HG03060 (cell line): ENCODE data around the gene CSNK1E.
A peak's percentile ranks its signal among the peaks of the same experiment; 100 is the strongest.

Source experiments
- ATAC-seq: cut with Tn5 transposase; IDR thresholded peaks from one replicate; pipeline ENCODE4 v1.9.1; 2021; ENCODE audit warnings: low read depth, moderate number of reproducible peaks; ENCODE audit not compliant: unreplicated experiment

CSNK1E gene

GRCh38 chr22:38309614-38310517 is 7.4 kb downstream of the CSNK1E start:
- no peak for ATAC-seq

DNA sequence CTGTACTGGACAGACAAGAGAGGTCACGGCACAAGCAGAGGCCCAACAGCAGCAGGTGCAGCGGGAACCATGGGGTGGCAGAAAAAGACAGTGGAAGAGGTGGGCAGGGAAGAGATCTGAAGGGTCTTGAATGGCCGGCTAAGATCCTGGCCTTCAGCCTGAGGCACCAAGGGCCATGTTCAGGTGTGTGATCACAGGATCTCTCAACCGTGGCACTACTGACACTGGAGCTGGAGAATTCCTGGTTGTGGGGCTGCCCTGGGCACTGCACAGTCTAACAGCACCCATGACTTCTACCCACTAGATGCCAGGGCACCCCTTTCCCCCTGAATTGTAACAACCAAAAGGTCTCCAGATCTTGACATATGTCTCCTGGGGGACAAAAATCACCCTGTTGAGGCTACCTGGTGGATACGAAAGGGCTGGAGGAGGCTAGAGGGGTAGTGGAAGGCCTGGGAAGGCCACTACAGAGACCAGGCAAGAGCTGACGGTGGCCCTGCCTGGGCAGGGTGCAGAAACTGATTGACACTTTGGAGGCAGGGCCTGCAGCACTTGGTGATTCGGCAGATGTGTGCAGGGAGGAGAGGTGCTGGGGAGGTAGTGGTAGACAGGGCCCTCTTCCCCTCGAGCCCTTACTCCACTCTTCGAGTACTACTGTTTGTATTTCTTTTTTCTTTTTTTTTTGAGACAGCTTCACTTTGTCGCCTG is 8.3 kb downstream of the CSNK1E start:
- no peak for ATAC-seq

GRCh38 chr22:38305471-38306448 is 11.5 kb downstream of the CSNK1E start:
- peak; percentile 36 for ATAC-seq

GRCh38 chr22:38304526-38304925 is 12.7 kb downstream of the CSNK1E start:
- ATAC-seq = no peak

DNA sequence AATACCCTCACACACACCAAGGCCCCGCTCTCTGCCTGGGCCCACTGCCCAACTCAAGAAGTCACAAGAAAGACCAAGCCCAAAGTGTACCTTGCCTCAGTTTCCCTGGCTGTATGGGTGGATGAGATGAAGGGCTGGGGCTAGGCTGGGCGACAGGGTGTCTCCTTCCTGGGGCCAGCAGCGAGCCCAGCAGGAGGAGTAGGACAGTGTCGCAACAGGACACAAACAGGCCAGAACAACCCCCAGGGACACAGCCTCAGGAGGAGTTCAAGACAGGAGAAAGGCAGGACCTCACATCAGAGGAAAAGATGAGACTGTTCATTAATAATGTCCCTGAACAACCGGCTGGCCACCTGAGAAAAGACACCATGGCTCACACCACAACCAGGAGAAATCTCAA is 13.3 kb downstream of the CSNK1E start:
- no peak for ATAC-seq

GRCh38 chr22:38302906-38303305 is 14.3 kb downstream of the CSNK1E start:
- no peak for ATAC-seq

DNA sequence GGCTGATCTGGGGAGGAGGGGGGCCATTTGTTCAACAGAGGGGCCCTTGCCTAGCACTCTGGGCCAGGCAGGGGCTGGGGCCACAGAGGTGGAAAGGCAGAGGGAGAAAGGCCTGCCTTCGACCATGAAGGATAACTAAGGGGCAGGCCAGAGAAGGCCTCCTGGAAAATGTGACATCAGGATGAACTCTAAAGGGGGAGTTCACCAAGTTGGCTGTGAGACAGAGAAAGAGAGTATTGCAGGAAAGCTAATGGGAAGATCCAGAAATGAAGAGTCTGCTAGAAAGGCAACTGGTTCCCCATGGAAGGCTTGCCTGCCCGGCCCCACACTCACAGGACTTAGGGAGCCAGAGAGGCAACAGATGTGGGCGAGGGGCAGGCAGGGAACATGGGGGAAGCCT is 16.3 kb downstream of the CSNK1E start:
- ATAC-seq = no peak

GRCh38 chr22:38300197-38300945 is 16.9 kb downstream of the CSNK1E start:
- ATAC-seq = no peak

DNA sequence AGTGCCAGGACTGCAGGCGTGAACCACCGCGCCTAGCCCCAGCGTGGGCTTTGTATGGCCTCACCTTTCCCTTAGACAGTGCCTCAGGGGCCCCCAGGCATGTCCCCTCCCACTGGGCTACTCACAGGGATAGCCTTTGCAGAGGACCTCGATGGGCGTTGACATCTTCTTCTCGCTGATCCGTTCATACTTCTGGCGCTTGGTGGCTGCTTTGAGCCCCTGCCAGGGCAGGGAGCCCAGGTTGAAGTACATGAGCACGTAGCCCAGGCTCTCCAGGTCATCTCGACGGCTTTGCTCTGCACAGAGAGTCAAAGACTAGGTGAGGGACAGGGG is 17.5 kb downstream of the CSNK1E start:
- no peak for ATAC-seq

DNA sequence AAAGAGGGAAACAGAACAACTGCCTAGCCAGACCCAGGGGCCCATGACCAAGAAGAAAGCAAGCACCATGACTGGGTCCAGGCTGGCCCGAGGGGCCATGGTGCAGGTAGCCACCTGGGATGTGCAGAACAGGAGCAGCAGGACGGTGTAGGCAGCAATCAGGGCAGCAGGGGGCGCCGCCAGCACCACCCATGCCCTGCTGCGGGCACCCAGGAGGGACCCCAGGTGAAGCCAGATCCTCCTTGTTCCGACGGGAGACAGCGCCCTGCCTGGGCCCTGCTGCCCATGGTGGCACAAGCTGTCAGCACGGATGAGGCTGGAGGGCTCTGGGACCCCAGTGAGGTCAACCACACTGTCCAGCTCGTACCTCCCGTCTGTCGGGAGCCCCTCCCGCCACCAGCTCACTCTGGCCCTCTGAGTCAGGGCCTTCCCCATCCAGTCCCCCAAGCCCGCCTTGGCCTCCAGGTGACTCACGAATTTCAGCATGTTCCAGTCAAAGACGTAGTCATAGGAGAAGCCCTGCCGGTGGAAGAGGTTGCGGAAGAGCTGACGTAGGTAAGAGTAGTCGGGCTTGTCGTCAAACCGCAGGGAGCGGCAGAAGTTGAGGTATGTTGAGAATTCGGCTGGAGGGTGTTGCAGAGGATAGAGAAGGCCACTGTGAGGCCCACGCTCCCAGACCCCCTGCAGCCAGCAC is 18.8 kb downstream of the CSNK1E start:
- ATAC-seq = no peak

DNA sequence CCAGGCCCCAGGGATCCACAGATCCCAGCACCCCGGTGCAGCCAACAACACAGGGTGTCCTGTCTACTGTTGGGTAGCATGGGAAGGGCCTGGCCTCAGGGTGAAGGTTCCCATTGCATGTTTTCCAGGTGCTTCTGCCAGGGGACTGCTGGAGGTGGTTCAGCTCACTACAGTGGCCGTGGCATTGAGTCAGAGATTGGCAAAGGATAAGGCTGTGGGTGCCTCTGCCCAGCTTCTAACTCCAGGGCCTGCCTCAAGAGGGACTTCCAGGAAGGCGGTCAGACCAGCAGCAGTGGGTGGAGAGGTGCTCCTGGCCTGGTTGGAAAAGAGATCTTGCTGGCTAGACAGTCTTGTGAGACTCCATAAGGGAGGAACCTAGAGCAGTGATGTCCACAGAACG is 20.9 kb downstream of the CSNK1E start:
- no peak for ATAC-seq

DNA sequence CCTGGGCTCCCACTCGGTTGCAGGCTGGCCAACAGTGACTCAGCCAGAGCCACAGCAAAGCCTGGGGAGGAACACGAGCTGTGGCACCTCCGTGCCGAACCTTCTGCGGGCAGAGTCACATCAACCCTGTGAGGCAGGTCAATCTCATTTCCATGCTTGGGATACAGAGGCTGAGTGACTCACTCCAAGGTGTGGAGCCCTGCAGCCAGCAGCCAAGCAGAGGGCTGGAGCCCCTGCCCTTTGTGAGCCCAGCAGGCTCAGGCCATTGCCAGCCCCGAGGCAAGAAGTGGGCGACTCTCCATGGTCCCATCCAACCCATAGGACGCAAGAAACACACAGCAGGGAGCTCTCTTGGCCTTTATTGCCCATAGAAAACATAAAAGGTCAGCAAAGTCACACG is 21.4 kb downstream of the CSNK1E start:
- no peak for ATAC-seq

DNA sequence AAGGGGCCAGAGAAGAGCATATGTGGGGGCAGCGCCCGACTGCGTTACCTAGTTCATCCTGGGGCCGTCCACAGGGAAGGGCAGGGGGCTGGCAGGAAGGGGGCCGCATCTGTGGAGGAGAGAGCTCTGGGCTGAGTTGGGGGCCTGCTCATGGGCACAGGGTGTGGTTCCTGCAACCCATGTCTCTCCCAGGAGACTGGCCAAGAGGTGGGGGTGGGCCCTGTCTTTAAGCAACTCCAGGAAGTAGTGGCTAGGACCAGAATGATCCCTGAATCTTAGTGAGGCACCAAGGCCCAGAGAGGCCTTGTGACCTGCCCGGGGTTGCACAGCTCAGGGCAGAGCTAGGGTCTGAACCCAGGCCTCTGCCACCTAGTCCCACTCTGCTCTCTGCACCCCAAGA is 21.9 kb downstream of the CSNK1E start:
- no peak for ATAC-seq

DNA sequence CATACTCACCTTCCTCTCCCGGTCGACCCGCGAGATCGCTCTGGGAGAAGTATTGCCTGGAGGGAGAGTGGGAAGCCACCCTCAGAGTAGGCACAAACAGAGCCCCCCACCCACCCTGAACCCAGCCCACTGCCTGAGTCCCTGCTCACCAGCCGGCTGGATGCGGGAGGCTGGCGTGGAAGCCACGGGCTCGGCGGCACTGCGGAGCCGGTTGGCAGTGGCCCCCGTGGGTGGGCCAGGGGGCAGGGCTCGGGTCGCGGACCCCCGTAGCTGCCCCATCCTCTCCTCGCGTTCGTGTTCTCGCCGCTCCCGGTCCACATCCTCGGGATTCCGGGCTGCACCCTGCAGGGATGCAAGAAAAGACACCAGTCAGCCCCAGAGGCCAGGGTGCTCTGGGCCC is 23.0 kb downstream of the CSNK1E start:
- ATAC-seq = no peak

- ATAC-seq = no peak
Measured at GRCh38 chr22:38292694-38293093, 24.5 kb downstream of the CSNK1E start.

DNA sequence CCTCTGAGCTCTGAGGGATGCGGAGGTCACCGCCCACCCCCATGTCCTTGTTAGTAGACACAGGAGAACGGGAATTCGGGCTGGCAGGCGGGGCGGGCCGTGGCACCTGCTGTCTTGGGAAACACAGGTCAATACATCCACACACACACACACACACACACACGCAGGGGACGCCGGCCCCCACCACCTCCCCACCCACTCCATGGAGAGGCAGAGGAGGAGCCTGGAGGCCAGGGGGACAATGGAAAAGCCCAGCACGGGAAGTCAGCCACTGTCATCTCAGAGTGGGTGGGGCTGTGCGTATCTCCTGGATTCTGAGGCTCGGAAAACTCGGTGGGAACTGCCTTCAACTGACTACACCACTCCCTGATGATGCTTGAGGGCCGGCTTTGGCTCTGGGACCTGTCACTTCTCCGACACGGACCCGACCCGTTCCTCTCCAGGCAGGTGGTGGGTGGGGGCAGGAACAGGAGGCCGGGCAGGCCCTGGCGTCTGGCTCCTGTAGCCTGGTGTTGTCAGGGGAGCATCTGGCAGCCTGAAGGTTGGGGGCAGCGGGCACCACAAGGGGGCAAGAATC is 25.9 kb downstream of the CSNK1E start:
- ATAC-seq = no peak

DNA sequence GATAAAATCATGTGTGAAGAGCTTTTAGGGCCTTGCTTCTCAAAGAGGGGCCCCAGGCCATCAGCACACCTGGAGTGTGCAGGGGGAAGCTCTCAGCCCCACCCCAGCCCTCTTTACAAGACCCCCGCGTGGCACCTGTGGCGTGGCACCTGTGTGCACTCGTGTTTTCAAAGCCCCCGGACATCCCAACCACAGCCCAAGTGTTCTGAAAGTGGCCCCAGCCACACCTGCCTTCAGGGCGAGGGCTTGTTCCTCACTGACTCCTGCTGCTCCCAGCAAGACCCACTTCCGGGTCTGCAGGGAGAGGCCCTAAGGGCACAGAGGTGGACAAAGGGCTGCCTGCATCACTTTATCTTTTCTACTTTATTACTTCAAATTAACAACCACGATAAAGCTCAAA is 26.9 kb downstream of the CSNK1E start:
- no peak for ATAC-seq

- no peak for ATAC-seq
Measured at GRCh38 chr22:38289583-38290082, 27.6 kb downstream of the CSNK1E start.
